Measurements from ENCODE around the gene MECR.

MECR gene, protein sequence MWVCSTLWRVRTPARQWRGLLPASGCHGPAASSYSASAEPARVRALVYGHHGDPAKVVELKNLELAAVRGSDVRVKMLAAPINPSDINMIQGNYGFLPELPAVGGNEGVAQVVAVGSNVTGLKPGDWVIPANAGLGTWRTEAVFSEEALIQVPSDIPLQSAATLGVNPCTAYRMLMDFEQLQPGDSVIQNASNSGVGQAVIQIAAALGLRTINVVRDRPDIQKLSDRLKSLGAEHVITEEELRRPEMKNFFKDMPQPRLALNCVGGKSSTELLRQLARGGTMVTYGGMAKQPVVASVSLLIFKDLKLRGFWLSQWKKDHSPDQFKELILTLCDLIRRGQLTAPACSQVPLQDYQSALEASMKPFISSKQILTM

DNA sequence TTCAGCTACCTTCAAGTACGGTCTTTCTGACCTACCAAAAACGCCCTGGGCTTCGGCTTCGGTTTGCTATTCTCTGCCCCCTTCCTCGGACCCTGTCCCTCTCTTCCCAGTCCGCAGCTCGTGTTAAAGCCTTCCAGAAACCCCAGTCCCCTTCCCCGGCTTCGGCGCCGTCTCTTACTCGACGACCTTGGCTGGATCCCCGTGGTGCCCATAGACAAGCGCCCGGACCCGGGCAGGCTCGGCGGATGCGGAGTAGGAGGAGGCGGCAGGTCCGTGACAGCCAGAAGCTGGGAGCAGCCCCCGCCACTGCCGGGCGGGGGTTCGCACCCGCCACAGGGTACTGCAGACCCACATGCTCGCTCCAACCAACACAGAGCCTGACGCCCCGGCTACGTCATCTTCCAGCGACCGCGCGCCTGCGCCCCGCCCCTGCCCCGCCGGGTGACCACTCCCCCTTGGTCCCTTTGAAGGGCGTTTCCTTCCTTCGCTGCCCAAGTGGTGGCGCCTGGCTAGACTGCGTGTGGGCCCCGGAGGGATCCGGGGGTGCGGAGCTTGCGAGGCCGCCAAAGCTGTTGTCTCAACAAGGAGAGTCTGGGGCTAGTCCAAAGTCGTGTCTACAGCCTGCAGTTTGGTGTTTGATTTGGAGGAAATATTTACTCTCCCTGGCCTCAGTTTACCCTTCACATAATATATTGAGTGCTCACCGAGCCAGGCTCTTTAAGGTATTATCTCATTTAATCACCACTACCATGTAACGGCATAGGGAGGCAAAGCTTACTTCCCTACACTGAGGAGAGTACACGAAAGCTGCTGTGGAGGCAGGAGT lies at the start of gene MECR:
Gene MECR (minus strand): TSS at position 382 of the 826 bp plus-strand sequence. CDS start 28 bp downstream, at position 354.
- in situ Hi-C loops (cut with MboI; ENCODE audit: low sequenced_read_pairs) = loop anchor here (25.0 kb wide), 1 partner anchor 1482 kb away; the partner anchor contains the start of gene MATN1

DNA sequence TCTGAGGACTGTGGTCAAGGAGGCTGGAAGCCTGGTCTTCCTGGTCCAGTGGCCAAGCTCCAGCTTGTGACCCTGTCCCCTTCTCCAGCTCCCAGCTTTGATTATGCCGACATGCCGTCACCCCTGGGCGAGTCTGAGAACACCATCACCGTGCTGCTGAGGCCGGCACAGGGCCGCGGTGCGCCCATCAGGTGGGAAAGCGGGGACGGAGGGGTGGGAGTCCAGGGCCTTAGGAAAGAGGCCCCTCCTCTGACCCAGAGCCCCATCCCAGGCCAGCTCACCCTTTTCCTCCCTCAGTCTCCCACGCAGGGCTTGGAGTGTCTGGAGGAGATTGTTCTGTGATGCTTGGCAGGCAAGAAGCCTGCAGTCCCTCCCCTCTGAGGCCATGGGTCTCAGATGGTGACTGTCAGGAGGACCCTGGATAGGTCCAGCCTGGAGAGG lies 49.2 kb upstream of the MECR start:
- in situ Hi-C loops (cut with MboI; ENCODE audit: low sequenced_read_pairs) = no loop called here

DNA sequence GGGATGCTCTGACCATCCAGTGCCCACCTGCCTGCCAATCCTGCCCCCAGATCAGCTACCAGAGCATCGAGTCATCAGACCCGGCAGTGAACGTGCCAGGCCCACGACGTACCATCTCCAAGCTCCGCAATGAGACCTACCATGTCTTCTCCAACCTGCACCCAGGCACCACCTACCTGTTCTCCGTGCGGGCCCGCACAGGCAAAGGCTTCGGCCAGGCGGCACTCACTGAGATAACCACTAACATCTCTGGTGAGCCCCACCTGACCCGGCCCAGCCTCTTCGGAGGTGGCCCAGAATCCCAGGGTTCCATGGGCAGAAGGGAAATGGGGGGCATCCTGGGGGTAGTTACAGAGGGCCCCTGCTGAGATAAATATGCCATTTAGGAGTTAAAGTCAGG lies 48.7 kb upstream of the MECR start:
- in situ Hi-C loops (cut with MboI; ENCODE audit: low sequenced_read_pairs) = no loop called here

DNA sequence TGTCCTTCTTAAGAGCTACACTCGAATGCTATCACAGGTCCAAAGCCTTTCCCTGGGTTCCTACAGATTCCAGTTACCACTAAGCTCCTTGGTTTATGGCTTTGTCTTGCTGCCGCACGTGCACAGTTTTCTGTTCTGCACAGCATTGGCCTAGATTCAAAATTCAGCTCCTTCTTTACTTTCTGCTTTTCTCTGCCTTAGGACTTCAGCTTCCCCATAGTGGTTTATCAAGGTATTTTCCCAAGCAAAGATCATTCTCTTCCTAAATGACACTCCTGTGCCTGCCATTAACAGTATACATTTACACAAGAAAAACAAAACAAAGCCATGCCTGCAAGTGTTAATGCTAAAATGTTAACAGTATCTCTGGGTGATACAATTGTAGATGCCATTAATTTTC lies 47.4 kb upstream of the MECR start:
- in situ Hi-C loops (cut with MboI; ENCODE audit: low sequenced_read_pairs) = no loop called here

DNA sequence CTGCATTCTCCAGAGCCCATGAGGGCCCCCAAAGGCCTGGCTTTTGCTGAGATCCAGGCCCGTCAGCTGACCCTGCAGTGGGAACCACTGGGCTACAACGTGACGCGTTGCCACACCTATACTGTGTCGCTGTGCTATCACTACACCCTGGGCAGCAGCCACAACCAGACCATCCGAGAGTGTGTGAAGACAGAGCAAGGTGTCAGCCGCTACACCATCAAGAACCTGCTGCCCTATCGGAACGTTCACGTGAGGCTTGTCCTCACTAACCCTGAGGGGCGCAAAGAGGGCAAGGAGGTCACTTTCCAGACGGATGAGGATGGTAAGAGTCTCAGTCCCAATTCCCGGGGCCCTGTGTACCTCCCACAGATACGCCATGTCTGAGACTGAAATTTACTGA lies 44.7 kb upstream of the MECR start:
- in situ Hi-C loops (cut with MboI; ENCODE audit: low sequenced_read_pairs) = no loop called here

DNA sequence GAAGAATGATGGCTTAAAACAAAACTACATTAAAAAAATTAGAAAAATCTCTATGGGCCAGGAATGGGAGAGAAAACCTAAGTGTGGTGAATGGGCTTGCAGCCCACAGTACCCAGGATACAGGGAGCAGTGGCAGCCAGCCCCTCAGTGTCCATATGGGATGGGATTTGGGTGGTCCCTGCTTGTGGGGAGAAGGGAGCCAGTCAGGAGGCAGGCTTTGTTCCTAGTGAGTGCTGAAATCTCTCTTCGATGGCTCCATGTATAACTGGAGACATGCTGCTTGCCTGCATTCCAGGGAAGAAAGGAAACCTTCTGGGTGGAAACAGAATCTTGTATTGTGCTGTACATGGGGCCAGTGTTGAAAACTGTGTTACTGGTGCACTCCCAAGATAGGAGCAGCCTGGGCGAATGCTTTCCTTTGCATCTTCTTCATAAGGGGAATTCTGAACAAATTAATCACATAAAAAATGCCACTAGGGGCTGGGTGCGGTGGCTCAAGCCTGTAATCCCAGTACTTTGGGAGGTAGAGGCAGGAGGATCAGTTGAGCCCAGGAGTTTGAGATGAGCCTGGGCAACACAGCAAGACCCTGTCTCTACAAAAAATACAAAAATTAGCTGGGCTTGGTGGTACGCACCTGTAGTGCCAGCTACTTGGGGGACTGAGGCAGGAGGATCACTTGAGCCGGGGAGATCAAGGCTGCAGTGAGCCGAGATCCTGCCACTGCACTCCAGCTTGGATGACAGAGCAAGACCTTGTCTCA lies 41.6 kb upstream of the MECR start:
- in situ Hi-C loops (cut with MboI; ENCODE audit: low sequenced_read_pairs) = no loop called here

DNA sequence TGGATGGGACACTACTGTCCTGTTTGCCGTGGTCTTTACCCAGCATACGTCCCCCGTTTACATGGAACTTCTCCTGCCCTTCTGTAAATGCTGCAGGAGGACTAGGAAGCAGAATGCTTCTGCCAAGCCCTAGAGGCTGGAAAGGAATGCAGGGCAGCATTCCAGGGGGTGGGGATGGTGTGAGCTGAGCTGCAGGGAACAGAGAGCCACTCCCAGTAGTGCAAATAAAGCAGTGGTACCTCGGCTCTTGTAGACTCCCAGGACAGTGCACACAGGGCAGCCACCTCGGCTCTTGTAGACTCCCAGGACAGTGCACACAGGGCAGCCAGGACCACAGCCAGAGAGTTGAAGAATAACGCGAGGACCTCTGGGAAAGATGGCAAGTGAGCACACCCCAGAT lies 41.0 kb upstream of the MECR start:
- in situ Hi-C loops (cut with MboI; ENCODE audit: low sequenced_read_pairs) = no loop called here

DNA sequence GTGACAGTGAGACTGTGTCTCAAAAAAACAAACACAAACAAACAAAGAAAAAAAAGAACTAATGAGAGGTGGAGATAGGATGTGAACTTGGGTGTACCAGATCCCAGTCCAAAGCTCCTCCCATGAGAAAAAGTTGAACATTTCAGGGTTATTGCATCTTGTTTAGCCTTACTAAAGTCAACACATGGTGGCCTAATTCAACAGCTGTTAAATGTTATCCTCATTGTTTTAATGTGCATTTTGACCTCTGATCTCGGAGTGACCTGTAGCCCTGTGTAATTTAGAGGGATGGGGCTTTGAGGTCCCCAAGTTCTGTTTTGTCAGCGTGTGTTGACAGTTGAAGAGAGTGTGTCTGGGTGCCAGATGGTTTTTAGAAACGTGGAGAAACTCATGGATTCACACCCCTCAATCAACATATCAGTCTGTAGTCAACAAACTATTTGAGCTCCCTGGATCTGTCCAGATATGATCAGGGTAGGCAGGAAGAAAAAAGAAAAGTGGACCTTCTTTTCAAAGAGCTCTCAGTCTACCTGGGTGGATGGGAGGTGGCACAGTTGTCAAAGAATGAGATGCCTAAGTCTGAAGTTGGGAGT lies 40.3 kb upstream of the MECR start:
- in situ Hi-C loops (cut with MboI; ENCODE audit: low sequenced_read_pairs) = no loop called here

DNA sequence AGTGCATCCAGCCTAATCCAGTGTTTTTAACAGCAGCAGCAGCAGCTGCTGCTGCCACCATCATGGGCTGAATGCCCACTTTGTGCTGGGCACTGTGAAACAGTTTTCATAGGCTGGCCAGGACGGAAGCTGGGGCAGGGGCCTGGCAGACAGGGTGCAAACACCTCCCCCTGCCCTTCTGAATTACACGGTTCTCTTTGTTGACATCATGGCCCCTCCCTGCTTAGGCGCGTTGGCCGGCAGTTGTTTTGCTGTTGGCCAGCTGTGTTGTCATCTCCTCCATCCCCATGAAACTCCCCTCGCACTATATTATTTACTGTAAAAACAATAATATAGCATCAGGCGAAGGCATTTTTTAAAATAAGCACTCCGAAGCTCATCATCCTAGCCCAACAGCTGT lies 38.6 kb upstream of the MECR start:
- in situ Hi-C loops (cut with MboI; ENCODE audit: low sequenced_read_pairs) = no loop called here

DNA sequence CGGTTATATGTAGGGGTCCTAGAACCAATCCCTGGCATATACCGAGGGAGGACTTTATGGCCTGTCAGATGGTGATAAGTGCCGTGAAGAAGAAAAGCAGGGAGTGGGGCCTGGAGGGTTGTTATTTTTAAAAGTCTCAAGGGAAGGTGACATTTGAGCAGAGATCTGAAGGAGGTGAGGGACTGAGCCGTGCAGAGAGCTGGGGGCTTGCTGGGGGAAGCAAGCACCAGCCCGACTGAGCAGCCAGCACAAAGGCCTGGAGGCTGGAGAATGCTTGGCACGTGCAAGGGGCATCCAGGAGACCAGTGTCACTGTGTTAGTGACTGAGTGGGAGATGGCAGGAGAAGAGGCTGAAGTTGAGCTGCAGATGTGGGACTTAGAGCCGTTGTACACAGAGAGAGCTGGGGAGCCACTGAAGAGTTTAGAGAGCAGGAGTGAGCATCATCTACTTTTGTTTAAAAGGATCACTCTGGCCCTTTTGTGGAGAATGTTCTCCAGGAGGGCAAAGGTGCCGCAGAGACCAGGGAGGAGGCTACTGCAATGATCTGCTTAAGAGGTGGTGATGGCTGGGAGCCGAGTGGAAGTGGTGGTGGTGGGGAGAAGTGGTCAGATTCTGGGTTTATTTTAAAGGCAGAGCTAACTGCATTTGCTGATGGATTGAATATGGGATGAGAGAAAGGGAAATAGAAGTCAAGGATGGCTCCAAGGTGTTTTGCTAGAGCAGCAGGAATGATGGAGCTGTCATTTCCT lies 36.8 kb upstream of the MECR start:
- in situ Hi-C loops (cut with MboI; ENCODE audit: low sequenced_read_pairs) = no loop called here

DNA sequence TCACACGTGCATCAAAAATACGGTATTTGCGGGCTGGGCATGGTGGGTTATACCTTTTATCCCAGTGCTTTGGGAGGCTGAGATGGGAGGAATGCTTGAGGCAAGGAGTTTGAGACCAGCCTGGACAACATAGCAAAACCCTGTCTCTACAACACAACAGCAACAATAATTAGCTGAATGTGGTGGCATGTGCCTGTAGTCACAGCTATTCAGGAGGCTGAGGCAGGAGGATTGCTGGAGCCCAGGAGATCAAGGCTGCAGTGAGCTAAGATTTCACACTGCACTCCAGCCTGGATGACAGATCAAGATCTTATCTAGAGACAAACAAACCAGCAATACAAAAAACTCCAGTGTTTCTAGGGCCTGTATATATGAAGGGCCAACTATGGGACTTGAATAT lies 36.2 kb upstream of the MECR start:
- in situ Hi-C loops (cut with MboI; ENCODE audit: low sequenced_read_pairs) = no loop called here

DNA sequence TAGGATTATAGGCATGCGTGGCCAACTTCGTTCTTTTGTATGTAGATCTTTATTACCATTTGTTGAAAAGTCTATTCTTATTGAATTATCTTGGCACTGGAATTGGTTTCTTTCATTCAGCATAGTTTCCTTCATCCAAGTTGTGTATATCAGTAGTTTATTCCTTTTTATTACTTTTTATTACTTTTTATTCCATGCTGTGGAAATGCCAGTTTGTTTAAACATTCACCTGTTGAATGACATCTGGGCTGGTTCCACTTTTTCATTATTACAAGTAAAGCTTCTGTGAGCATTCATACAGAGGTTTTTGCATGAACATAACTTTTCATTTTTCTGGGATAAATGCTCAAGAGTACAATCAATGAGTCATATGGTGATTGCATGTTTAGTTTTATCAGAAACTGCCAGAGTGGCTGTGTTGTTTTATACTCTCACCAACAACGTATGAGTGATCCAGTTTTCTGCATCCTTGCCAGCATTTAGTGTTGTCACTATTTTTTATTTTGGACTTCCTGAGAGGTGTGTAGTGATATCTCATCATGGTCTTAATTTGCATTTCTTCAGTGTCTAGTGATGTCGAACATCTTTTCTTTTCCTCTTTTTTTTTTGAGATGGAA lies 34.1 kb upstream of the MECR start:
- in situ Hi-C loops (cut with MboI; ENCODE audit: low sequenced_read_pairs) = no loop called here

DNA sequence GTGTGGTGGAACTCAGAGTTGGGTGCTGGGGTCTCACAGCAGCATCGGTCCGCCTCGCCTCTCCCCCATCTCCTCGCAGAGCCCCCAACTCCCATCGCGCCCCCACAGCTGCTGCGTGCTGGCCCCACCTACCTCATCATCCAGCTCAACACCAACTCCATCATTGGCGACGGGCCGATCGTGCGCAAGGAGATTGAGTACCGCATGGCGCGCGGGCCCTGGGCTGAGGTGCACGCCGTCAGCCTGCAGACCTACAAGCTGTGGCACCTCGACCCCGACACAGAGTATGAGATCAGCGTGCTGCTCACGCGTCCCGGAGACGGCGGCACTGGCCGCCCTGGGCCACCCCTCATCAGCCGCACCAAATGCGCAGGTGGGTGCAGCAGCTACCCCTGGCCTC lies 29.8 kb upstream of the MECR start:
- in situ Hi-C loops (cut with MboI; ENCODE audit: low sequenced_read_pairs) = no loop called here

DNA sequence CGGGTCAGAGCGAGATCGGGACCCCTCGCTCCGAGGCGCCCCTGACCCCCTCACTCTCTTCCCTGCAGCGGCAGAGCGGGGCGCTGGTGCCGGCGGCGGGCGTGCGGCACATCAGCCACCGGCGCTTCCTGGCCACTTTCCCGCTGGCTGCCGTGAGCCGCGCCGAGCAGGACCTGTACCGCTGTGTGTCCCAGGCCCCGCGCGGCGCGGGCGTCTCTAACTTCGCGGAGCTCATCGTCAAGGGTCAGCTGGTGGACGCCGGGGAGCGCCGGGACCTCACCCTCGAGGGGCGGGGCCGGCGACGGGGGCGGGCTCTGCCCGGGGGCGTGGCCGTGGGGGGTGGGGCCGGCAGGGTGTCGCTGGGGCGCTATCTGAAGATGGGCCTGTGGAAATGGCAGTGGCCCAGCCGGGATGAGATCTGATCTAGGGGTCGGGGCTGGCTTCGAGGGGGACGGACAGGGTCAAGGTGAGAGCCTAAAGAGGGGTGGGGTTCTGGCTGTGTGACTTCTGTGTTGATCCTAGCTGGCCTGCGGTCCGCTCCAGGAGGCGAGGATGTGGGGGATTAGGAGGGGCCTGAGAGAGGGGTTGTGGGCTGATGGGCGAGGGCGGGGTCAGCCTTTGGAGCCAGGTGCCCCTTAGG lies 29.2 kb upstream of the MECR start:
- in situ Hi-C loops (cut with MboI; ENCODE audit: low sequenced_read_pairs) = no loop called here

DNA sequence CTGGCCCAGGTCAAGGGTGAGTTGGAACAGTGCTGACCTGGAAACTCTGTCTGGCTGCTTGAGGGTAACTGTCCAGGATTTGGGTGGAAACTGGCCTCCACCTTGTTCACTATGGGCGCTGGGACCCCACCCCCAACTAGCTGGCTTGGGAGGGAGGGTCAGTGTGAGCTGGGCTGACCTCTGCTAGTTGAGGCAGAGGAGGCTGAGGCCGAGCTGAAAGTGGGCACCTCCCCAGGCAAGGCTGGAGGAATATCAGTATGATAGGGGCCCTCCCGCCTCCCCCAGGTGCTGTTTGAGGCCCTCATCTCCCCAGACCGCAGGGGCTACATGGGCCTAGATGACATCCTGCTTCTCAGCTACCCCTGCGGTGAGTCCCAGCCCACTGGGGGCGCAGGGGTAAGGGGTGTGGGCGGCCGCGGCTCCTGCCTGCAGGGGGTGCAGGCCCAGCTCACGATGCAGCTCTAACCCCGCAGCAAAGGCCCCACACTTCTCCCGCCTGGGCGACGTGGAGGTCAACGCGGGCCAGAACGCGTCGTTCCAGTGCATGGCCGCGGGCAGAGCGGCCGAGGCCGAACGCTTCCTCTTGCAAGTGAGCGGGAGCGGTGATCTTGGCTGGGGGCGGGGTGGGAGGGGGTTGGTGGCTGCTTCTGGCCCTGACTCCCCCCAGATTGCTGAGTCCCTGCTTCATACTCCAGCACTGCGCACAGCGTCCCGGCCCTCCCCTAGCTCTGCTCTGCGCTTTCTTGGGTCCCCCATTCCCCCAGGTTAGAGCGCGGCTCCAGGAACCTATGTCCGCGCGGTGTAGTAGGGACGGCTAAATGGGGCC lies 28.5 kb upstream of the MECR start:
- in situ Hi-C loops (cut with MboI; ENCODE audit: low sequenced_read_pairs) = no loop called here

DNA sequence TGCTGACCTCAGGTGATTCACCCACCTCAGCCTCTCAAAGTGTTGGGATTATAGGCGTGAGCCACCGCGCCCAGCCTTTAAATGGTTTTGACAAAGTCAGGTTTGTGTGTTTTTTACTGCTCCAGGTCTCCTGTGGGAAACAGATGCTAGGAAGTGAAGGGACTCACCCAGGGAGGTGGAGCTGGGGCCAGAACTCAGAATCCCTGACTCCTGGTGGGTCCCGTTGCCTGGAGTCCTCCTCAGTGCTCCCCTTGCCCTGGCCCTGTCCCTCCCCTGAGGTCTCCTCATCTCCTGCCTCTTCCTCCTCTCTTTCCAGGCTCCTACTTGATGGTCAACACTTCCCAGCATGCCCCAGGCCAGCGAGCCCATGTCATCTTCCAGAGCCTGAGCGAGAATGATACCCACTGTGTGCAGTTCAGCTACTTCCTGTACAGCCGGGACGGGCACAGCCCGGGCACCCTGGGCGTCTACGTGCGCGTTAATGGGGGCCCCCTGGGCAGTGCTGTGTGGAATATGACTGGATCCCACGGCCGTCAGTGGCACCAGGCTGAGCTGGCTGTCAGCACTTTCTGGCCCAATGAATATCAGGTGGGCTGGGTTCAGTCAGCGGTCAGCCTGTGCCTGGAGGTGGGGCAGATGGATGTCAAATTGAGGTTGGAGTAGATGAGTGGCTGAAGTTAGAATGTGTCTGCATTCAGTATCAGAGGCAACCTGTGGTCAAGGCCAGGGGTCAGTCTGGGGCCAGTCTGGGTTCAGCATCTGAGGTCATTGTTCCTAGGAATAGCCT lies 27.6 kb upstream of the MECR start:
- in situ Hi-C loops (cut with MboI; ENCODE audit: low sequenced_read_pairs) = no loop called here

DNA sequence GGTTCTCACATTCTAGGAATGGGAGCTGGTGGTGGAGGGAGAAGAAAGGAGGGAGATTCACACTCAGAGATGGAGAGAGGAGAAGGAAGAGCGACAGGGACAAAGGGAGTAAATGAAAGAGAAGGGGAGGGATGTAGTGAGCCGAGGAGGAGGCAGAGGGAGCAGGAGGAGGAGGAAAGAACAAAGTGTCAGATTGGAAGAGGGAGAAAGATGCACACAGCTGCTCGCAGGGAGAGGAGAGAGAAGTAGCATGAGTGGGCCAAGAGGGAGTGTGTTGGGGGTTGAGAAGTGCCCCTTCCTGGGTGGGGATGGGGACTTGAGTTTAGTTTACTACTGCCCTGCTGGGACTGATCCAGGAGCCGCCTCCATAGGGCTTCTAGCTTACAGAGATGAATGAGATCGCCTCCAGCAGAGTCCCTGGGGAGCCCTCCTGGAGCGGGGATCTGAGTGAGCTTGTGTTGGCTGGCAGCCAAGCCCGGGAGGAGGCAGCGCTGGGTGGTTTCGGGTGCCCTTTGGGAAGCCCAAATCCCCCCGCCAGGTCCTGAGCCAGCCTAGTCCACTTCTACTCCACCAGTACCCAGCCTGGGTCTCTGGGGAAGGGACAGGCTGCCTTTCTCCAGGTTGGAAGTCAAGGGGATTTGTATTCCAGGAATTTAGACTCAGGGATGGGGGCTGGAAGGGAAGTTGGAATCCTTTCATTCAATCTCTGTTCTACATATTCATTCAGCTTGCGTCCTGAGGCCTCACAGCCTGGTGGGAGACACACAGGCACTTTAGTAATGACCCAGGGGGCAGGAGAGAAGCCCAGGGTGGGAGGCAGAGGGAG lies 26.5 kb upstream of the MECR start:
- in situ Hi-C loops (cut with MboI; ENCODE audit: low sequenced_read_pairs) = no loop called here
